ENCODE measurements around the gene RAPGEF3.

Gene RAPGEF3

DNA sequence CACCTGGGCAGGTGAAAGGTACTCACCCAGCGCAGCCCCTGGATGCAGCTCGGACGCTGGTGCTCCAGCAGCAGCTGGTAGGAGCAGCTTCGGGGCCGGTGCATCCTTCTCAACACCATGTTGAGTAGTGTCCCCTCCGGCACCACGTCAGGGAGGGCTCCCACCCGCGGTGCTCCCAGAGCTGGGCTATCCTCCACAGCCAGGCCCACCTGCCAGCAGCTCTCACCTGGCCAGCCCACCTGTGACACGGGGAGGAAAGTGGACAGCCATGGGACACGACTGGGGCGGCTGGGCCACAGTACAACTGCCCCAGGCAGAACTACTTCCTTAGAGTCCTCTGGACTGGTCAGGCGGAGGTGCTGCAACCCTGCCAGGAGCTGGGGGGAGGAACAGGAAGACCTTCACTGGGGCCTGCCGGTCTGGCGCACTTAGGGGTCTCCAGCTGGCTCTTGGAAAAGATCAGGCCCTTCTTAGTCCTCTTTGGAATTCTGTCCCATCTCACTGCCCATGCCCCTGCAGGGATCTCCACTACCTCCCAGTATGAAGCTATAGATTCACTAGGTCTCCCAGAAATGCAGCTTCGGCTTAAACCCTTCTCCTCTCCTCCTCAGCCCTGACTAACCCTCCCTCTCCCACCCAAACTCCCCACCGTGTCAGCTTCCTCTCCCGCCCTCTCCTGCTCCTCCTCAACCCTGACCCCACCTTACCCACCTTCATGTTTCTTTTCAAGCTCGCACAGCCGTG, 668 bp downstream of the RAPGEF3 start:
- DNase-seq = no peak
- no peaks in the 10 kb centered on the region for H3K27me3 ChIP-seq (replicated peaks; ENCODE audit: control insufficient read depth, insufficient read depth, low read length, poor library complexity, severe bottlenecking)
- no peaks in the 10 kb centered on the region for H3K36me3 ChIP-seq (ENCODE audit: control insufficient read depth, insufficient read depth, low read length)
- H3K4me1 ChIP-seq (ENCODE audit: control insufficient read depth, insufficient read depth, low read length, poor library complexity, severe bottlenecking) = peaks cover 30% of the 10 kb centered on the region
- peak overlapping the region; percentile 73 for H3K4me3 ChIP-seq (ENCODE audit: insufficient read depth, low read depth, low read length, poor library complexity, severe bottlenecking)
- no peaks in the 10 kb centered on the region for H3K9me3 ChIP-seq (ENCODE audit: control insufficient read depth, low read length)
- no peak overlapping the region for H3K27ac ChIP-seq (ENCODE audit: insufficient read depth, low read length, poor library complexity, severe bottlenecking)

DNA sequence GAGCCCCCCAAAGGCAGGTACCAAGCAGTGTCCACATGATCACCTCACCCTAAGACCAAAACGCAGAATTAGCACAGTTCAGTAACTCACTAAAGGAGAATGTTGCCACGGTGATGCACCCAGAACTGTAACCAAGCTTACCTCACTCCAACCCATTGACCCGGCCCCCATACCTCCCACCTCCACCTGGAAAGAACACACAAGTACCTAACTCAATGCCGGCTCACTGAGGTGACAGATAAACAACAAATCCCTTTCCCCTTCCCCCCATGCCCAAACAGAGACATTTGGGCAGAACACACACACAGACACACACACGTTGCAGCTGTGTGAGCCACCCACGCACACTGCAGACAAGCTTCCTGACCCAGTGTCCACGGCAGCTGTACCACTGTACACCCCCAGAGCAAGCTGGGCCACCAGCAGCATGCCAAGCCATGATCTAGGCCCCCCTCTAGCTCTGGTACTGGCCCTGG, 1.3 kb downstream of the RAPGEF3 start:
- Histone ChIP-seq H3K9me3 (ENCODE audit: control insufficient read depth, low read length) (no peaks in the 10 kb centered on the region), H3K36me3 (ENCODE audit: control insufficient read depth, insufficient read depth, low read length) (no peaks in the 10 kb centered on the region), H3K27ac (ENCODE audit: insufficient read depth, low read length, poor library complexity, severe bottlenecking) (no peak overlapping the region), H3K27me3 (replicated peaks; ENCODE audit: control insufficient read depth, insufficient read depth, low read length, poor library complexity, severe bottlenecking) (no peaks in the 10 kb centered on the region), H3K4me1 (ENCODE audit: control insufficient read depth, insufficient read depth, low read length, poor library complexity, severe bottlenecking) (peaks cover 30% of the 10 kb centered on the region), H3K4me3 (ENCODE audit: insufficient read depth, low read depth, low read length, poor library complexity, severe bottlenecking) (no peak overlapping the region)
- no peak for DNase-seq

- no peaks in the 10 kb centered on the region for H3K27me3 ChIP-seq (replicated peaks; ENCODE audit: control insufficient read depth, insufficient read depth, low read length, poor library complexity, severe bottlenecking)
- no peaks in the 10 kb centered on the region for H3K36me3 ChIP-seq (ENCODE audit: control insufficient read depth, insufficient read depth, low read length)
- no peak overlapping the region for H3K4me3 ChIP-seq (ENCODE audit: insufficient read depth, low read depth, low read length, poor library complexity, severe bottlenecking)
- no peaks in the 10 kb centered on the region for H3K9me3 ChIP-seq (ENCODE audit: control insufficient read depth, low read length)
- H3K4me1 ChIP-seq (ENCODE audit: control insufficient read depth, insufficient read depth, low read length, poor library complexity, severe bottlenecking) = peaks cover 30% of the 10 kb centered on the region
- peak in 1 of 3 donors; percentile 12 for DNase-seq
- H3K27ac ChIP-seq (ENCODE audit: insufficient read depth, low read length, poor library complexity, severe bottlenecking) = no peak overlapping the region
Measured at GRCh38 chr12:47755655-47756562, 2.8 kb downstream of the RAPGEF3 start.

DNA sequence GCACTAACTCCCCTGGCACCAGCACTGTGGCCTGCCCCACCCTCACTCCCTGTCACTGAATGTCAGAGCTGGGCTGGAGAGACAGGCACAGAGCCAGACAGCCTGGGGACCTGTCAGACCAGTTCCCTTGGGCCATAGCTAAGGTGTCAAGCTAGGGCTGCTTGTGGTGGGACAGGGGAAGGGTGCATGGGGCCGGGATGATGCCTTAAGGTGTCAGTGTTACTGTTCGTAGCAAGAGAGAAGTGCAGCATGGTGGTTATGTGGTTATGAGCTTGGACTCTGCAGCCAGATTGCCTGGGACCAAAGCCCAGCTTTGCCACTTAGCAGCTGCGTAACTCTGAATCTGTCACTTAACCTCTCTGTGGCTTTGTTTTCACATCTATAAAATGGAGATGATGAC, 3.8 kb downstream of the RAPGEF3 start:
- no peaks in the 10 kb centered on the region for H3K36me3 ChIP-seq (ENCODE audit: control insufficient read depth, insufficient read depth, low read length)
- no peak for DNase-seq
- H3K27me3 ChIP-seq (replicated peaks; ENCODE audit: control insufficient read depth, insufficient read depth, low read length, poor library complexity, severe bottlenecking) = no peaks in the 10 kb centered on the region
- H3K4me1 ChIP-seq (ENCODE audit: control insufficient read depth, insufficient read depth, low read length, poor library complexity, severe bottlenecking) = peaks cover 29% of the 10 kb centered on the region
- H3K9me3 ChIP-seq (ENCODE audit: control insufficient read depth, low read length) = no peaks in the 10 kb centered on the region
- H3K4me3 ChIP-seq (ENCODE audit: insufficient read depth, low read depth, low read length, poor library complexity, severe bottlenecking) = no peak overlapping the region
- H3K27ac ChIP-seq (ENCODE audit: insufficient read depth, low read length, poor library complexity, severe bottlenecking) = no peak overlapping the region

- Histone ChIP-seq H3K27ac (ENCODE audit: insufficient read depth, low read length, poor library complexity, severe bottlenecking) (no peak overlapping the region), H3K36me3 (ENCODE audit: control insufficient read depth, insufficient read depth, low read length) (no peaks in the 10 kb centered on the region), H3K9me3 (ENCODE audit: control insufficient read depth, low read length) (no peaks in the 10 kb centered on the region), H3K4me3 (ENCODE audit: insufficient read depth, low read depth, low read length, poor library complexity, severe bottlenecking) (no peak overlapping the region), H3K4me1 (ENCODE audit: control insufficient read depth, insufficient read depth, low read length, poor library complexity, severe bottlenecking) (peaks cover 22% of the 10 kb centered on the region), H3K27me3 (replicated peaks; ENCODE audit: control insufficient read depth, insufficient read depth, low read length, poor library complexity, severe bottlenecking) (no peaks in the 10 kb centered on the region)
- no peak for DNase-seq
Measured at GRCh38 chr12:47754126-47754525, 4.6 kb downstream of the RAPGEF3 start.

- Histone ChIP-seq H3K27me3 (replicated peaks; ENCODE audit: control insufficient read depth, insufficient read depth, low read length, poor library complexity, severe bottlenecking) (no peaks in the 10 kb centered on the region), H3K9me3 (ENCODE audit: control insufficient read depth, low read length) (no peaks in the 10 kb centered on the region), H3K4me3 (ENCODE audit: insufficient read depth, low read depth, low read length, poor library complexity, severe bottlenecking) (no peak overlapping the region), H3K4me1 (ENCODE audit: control insufficient read depth, insufficient read depth, low read length, poor library complexity, severe bottlenecking) (peaks cover 15% of the 10 kb centered on the region), H3K36me3 (ENCODE audit: control insufficient read depth, insufficient read depth, low read length) (no peaks in the 10 kb centered on the region), H3K27ac (ENCODE audit: insufficient read depth, low read length, poor library complexity, severe bottlenecking) (no peak overlapping the region)
- no peak for DNase-seq
Measured at GRCh38 chr12:47753021-47754001, 5.4 kb downstream of the RAPGEF3 start.

DNA sequence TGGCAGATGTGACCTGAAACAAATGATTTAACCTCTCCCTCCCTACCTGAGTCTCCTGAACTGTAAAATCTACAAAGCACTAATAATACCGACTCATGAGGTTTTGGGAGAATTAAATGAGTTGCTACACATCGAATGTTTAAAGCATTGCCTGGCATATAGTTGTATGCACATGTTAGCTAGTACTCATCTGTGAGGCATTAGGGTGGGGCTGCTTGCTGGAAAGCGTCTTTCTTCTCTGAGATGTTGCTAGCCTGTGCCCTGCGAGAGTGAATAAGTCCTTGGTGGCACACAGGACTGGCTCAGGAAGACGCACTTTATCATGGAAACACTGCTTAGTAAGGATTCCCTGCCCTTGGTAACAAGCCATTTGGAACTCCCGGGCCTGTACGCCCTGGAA, 6.1 kb downstream of the RAPGEF3 start:
- Histone ChIP-seq H3K4me3 (ENCODE audit: insufficient read depth, low read depth, low read length, poor library complexity, severe bottlenecking) (no peak overlapping the region), H3K27ac (ENCODE audit: insufficient read depth, low read length, poor library complexity, severe bottlenecking) (no peak overlapping the region), H3K9me3 (ENCODE audit: control insufficient read depth, low read length) (no peaks in the 10 kb centered on the region), H3K27me3 (replicated peaks; ENCODE audit: control insufficient read depth, insufficient read depth, low read length, poor library complexity, severe bottlenecking) (no peaks in the 10 kb centered on the region), H3K4me1 (ENCODE audit: control insufficient read depth, insufficient read depth, low read length, poor library complexity, severe bottlenecking) (peaks cover 14% of the 10 kb centered on the region), H3K36me3 (ENCODE audit: control insufficient read depth, insufficient read depth, low read length) (no peaks in the 10 kb centered on the region)
- DNase-seq = no peak

GRCh38 chr12:47752121-47752520, 6.6 kb downstream of the RAPGEF3 start:
- H3K36me3 ChIP-seq (ENCODE audit: control insufficient read depth, insufficient read depth, low read length) = no peaks in the 10 kb centered on the region
- no peak for DNase-seq
- no peaks in the 10 kb centered on the region for H3K27me3 ChIP-seq (replicated peaks; ENCODE audit: control insufficient read depth, insufficient read depth, low read length, poor library complexity, severe bottlenecking)
- no peak overlapping the region for H3K4me3 ChIP-seq (ENCODE audit: insufficient read depth, low read depth, low read length, poor library complexity, severe bottlenecking)
- H3K27ac ChIP-seq (ENCODE audit: insufficient read depth, low read length, poor library complexity, severe bottlenecking) = no peak overlapping the region
- H3K9me3 ChIP-seq (ENCODE audit: control insufficient read depth, low read length) = no peaks in the 10 kb centered on the region
- H3K4me1 ChIP-seq (ENCODE audit: control insufficient read depth, insufficient read depth, low read length, poor library complexity, severe bottlenecking) = peaks cover 14% of the 10 kb centered on the region

- Histone ChIP-seq H3K36me3 (ENCODE audit: control insufficient read depth, insufficient read depth, low read length) (no peaks in the 10 kb centered on the region), H3K27me3 (replicated peaks; ENCODE audit: control insufficient read depth, insufficient read depth, low read length, poor library complexity, severe bottlenecking) (no peaks in the 10 kb centered on the region), H3K4me3 (ENCODE audit: insufficient read depth, low read depth, low read length, poor library complexity, severe bottlenecking) (no peak overlapping the region), H3K27ac (ENCODE audit: insufficient read depth, low read length, poor library complexity, severe bottlenecking) (no peak overlapping the region), H3K4me1 (ENCODE audit: control insufficient read depth, insufficient read depth, low read length, poor library complexity, severe bottlenecking) (peaks cover 14% of the 10 kb centered on the region), H3K9me3 (ENCODE audit: control insufficient read depth, low read length) (no peaks in the 10 kb centered on the region)
- no peak for DNase-seq
Measured at GRCh38 chr12:47751561-47751960, 7.1 kb downstream of the RAPGEF3 start.

Data from effector memory CD4-positive, alpha-beta T cell (primary cell).